ENCODE results near the gene NAALADL2.

DNA sequence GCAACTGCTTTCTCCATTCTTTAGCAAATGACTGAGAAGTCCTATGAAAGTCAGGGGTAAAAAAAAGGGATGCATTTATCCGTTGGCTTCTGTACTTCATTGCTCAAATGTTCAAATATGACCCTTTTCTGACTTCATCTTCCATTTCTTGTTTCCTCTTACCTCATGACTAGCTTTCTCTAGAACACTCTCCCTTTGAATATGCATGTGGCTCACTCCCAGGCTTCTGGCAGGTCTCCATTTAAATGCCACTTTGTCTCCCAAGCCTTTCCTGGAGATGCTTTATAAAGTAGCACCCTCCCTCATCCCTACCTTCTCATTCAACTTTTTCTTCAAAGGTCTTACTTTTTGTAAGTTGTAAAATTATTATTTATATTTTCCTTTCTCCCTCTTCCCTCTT, 781.8 kb downstream of the NAALADL2 start:
- TF ChIP-seq, protein P1, sequence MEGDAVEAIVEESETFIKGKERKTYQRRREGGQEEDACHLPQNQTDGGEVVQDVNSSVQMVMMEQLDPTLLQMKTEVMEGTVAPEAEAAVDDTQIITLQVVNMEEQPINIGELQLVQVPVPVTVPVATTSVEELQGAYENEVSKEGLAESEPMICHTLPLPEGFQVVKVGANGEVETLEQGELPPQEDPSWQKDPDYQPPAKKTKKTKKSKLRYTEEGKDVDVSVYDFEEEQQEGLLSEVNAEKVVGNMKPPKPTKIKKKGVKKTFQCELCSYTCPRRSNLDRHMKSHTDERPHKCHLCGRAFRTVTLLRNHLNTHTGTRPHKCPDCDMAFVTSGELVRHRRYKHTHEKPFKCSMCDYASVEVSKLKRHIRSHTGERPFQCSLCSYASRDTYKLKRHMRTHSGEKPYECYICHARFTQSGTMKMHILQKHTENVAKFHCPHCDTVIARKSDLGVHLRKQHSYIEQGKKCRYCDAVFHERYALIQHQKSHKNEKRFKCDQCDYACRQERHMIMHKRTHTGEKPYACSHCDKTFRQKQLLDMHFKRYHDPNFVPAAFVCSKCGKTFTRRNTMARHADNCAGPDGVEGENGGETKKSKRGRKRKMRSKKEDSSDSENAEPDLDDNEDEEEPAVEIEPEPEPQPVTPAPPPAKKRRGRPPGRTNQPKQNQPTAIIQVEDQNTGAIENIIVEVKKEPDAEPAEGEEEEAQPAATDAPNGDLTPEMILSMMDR (conservative IDR thresholded peaks at IDR 0.05 in 1 of 2, IDR thresholded peaks at IDR 0.05 in 1 of 2; ENCODE audit: low read depth in 1 of 2, low read length in 2 of 2): no peak
- TF ChIP-seq EZH2 (IDR thresholded peaks at IDR 0.05; ENCODE audit: low read length, missing control alignments): no peak
